ENCODE data around the gene UMOD. TPM values are rescaled to one million over a fixed set of nuclear protein-coding genes. Genes with fewer than 3 reads are reported as not detected.
"Not testable (repeated sequence)": the region's sequence is repeated elsewhere in the genome, so short reads cannot be mapped to it uniquely, and the experiment has no call there.

UMOD gene
- polyA plus RNA-seq, 1 donor, result not detected

- DNase-seq (ENCODE audit: low read depth), result no peak
Observed at GRCh38 chr16:20321671-20322070, 30.8 kb downstream of the UMOD start.

GRCh38 chr16:20321051-20321450 lies 31.5 kb downstream of the UMOD start:
- not testable (repeated sequence) for DNase-seq (ENCODE audit: low read depth)

GRCh38 chr16:20320592-20320991 lies 31.9 kb downstream of the UMOD start:
- no peak for DNase-seq (ENCODE audit: low read depth)

- no peak for DNase-seq (ENCODE audit: low read depth)
Observed at GRCh38 chr16:20320178-20320577, 32.3 kb downstream of the UMOD start.

GRCh38 chr16:20319406-20319805 lies 33.1 kb downstream of the UMOD start:
- no peak for DNase-seq (ENCODE audit: low read depth)

- no peak for DNase-seq (ENCODE audit: low read depth)
Observed at GRCh38 chr16:20318437-20318836, 34.1 kb downstream of the UMOD start.

- no peak for DNase-seq (ENCODE audit: low read depth)
Observed at GRCh38 chr16:20318006-20318405, 34.5 kb downstream of the UMOD start.

- no peak for DNase-seq (ENCODE audit: low read depth)
Observed at GRCh38 chr16:20317117-20317516, 35.4 kb downstream of the UMOD start.

GRCh38 chr16:20316715-20317114 lies 35.8 kb downstream of the UMOD start:
- DNase-seq (ENCODE audit: low read depth), result no peak

GRCh38 chr16:20315764-20316163 lies 36.8 kb downstream of the UMOD start:
- DNase-seq (ENCODE audit: low read depth), result no peak

- no peak for DNase-seq (ENCODE audit: low read depth)
Observed at GRCh38 chr16:20314575-20314974, 37.9 kb downstream of the UMOD start.

GRCh38 chr16:20313741-20314140 lies 38.8 kb downstream of the UMOD start:
- no peak for DNase-seq (ENCODE audit: low read depth)

GRCh38 chr16:20312536-20313095 lies 39.9 kb downstream of the UMOD start:
- DNase-seq (ENCODE audit: low read depth), result not testable (repeated sequence)

- DNase-seq (ENCODE audit: low read depth), result no peak
Observed at GRCh38 chr16:20311548-20311947, 41.0 kb downstream of the UMOD start.

- DNase-seq (ENCODE audit: low read depth), result no peak
Observed at GRCh38 chr16:20310421-20311395, 41.8 kb downstream of the UMOD start.

GRCh38 chr16:20309786-20310185 lies 42.7 kb downstream of the UMOD start:
- DNase-seq (ENCODE audit: low read depth), result no peak

- no peak for DNase-seq (ENCODE audit: low read depth)
Observed at GRCh38 chr16:20308801-20309590, 43.5 kb downstream of the UMOD start.

GRCh38 chr16:20308266-20308665 lies 44.2 kb downstream of the UMOD start:
- no peak for DNase-seq (ENCODE audit: low read depth)

GRCh38 chr16:20307791-20308190 lies 44.7 kb downstream of the UMOD start:
- DNase-seq (ENCODE audit: low read depth), result no peak

- DNase-seq (ENCODE audit: low read depth), result no peak
Observed at GRCh38 chr16:20307240-20307671, 45.3 kb downstream of the UMOD start.

GRCh38 chr16:20306401-20306800 lies 46.1 kb downstream of the UMOD start:
- no peak for DNase-seq (ENCODE audit: low read depth)

- DNase-seq (ENCODE audit: low read depth), result no peak
Observed at GRCh38 chr16:20303012-20303411, 49.5 kb downstream of the UMOD start.

Measured in forelimb muscle (tissue), 1 donor.